Ectodermal cell (in vitro differentiated cells): ENCODE results near the gene PRKCH.

ENCODE experiments used
- H3K27ac ChIP-seq: 2 replicates; pipeline ENCODE4 v1.7.0; 2013; ENCODE audit warnings: mild to moderate bottlenecking, low read depth, low read length; ENCODE audit not compliant: insufficient read depth, poor library complexity, severe bottlenecking
- H3K27me3 ChIP-seq: 2 replicates; pipeline ENCODE4 v1.7.0; 2013; ENCODE audit warnings: mild to moderate bottlenecking, low read length; ENCODE audit not compliant: insufficient read depth, control insufficient read depth, poor library complexity, severe bottlenecking
- H3K36me3 ChIP-seq: one replicate; pipeline ENCODE4 v1.7.0; 2013; ENCODE audit warnings: low read length; ENCODE audit not compliant: control insufficient read depth, insufficient read depth
- H3K4me1 ChIP-seq: one replicate; pipeline ENCODE4 v1.7.0; 2013; ENCODE audit warnings: low read length; ENCODE audit not compliant: control insufficient read depth, insufficient read depth
- H3K4me3 ChIP-seq: 2 replicates; pipeline ENCODE4 v1.7.0; 2013; ENCODE audit warnings: low read depth, low read length, control low read depth; ENCODE audit not compliant: insufficient read depth
- H3K9me3 ChIP-seq: 2 replicates; pipeline ENCODE4 v1.7.0; 2013; ENCODE audit warnings: mild to moderate bottlenecking, low read length, moderate library complexity; ENCODE audit not compliant: control insufficient read depth
- WGBS, 2 experiments: methylation state at CpG; one replicate each; pipeline ENCODE4 v1.1.7; 2013; ENCODE audit warnings: missing lambda C conversion rate in 2 of 2; 5-methylcytosine and 5-hydroxymethylcytosine counted together

The PRKCH gene

GRCh38 chr14:61585598-61586543, 264.5 kb downstream of the PRKCH start:
- H3K36me3 ChIP-seq, result no peaks in the 10 kb centered on the region
- H3K4me3 ChIP-seq, result no peak overlapping the region
- no peaks in the 10 kb centered on the region for H3K27me3 ChIP-seq
- 88 to 91% methylated on average over 5 of the region's 5 CpGs for WGBS, 2 experiments
- H3K27ac ChIP-seq, result no peak overlapping the region
- no peaks in the 10 kb centered on the region for H3K9me3 ChIP-seq
- no peaks in the 10 kb centered on the region for H3K4me1 ChIP-seq

- Histone ChIP-seq H3K9me3 (no peaks in the 10 kb centered on the region), H3K4me3 (no peak overlapping the region), H3K4me1 (no peaks in the 10 kb centered on the region), H3K27me3 (no peaks in the 10 kb centered on the region), H3K36me3 (no peaks in the 10 kb centered on the region), H3K27ac (no peak overlapping the region)
- 89 to 93% methylated on average over 3 of the region's 4 CpGs for WGBS, 2 experiments
These were observed 265.2 kb downstream of the PRKCH start for GRCh38 chr14:61586544-61587055.

DNA sequence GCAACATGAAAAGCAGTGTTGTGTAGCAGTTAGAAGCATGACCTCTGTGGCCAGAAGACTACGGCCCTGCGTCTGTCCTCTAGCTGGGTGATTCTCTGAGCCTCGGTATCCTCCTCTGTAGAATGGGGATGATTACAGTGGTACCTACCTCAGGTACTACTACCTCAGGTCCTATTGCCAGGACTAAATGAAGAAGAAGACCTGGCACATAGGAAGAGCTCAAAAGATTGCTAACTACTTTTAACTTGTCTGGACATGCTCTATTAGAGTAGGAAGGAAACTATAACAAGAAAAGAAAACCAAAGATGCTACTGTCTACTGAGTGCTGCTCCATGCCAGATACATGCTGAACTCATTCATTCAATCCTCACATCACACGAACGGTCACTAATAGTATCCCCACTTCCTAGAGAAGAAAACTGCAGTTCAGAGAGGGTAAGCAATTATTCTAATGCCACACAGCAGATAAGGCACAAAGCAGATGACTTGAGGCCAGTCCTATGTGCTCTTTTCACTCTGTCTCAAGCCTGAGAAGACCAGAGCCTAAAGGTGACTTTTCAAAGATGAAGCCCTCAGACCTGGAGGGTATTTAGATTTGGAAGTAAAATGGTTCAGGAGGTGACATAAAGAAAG, 265.8 kb downstream of the PRKCH start:
- no peak overlapping the region for H3K4me3 ChIP-seq
- no peaks in the 10 kb centered on the region for H3K4me1 ChIP-seq
- H3K27me3 ChIP-seq, result no peaks in the 10 kb centered on the region
- no peaks in the 10 kb centered on the region for H3K36me3 ChIP-seq
- no peaks in the 10 kb centered on the region for H3K9me3 ChIP-seq
- H3K27ac ChIP-seq, result no peak overlapping the region
- WGBS, 2 experiments, result 95% methylated on average over 5 of the region's 5 CpGs

DNA sequence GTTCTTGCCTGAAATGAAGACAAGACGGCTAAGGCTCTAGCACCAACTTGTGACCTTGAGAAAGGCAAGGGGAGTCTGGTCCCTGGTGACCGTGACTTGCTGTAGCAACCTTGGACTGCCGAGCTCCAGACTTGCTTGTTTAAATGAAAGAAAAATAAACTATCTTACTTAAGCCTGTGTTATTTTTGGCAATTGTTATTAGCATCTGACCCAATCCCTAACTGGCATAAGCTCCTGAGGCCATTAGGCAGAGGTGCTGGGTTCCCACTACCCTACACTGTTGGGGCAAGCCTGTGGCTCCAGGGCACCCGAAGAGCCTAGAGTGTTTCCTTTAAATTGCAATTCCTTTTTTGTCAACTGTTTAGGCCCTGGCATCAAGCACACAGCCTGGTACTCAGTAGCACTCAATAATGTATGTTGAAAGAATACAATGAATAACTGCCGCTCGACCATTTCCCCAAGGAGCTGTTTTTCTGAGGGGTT, 267.1 kb downstream of the PRKCH start:
- Histone ChIP-seq H3K36me3 (no peaks in the 10 kb centered on the region), H3K27ac (no peak overlapping the region), H3K4me1 (no peaks in the 10 kb centered on the region), H3K27me3 (no peaks in the 10 kb centered on the region), H3K4me3 (no peak overlapping the region), H3K9me3 (no peaks in the 10 kb centered on the region)
- 90 to 96% methylated on average over 6 of the region's 6 CpGs for WGBS, 2 experiments

DNA sequence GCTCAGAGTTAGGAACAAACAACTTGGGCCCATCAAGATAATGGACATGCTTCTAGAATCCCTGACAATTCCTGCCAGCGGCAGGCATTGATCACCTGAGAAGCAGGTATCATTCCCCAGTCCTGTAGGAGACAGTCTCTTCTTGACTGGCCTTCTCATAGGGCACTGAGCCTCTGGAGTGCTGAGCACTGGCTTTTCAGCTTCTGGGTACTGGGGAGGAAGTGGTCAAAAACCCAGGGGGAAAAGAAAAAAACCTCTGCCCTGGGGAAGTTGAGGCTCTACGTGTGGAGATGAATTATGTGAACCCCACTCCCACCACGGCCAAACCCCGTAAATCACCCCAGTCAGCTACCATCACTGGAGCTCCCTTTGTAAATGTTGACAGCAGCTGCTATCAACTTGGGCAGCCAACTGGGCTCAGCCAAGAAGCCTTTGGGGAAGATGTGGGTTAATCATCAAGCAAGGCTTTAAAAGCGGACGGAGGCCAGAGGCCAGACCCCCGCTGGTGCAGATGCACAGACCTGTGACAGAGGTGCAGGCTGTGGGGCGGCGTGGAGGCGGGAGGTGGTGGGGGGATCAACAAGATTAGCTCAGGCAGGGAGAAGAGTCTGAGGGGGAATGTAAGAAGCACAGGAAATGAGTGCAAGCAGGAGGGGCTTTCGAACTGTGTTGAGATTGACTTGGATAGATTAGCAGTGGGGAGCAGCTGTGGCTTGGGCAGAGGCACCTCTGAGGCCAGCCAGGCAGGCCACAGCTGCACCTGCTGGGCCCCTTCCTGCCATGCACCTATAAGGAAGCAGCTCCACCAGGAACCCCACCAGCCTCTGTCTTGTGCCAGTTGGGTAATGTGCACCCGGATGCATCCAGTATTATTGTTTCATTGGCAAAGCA, 268.6 kb downstream of the PRKCH start:
- H3K36me3 ChIP-seq, result no peaks in the 10 kb centered on the region
- no peak overlapping the region for H3K4me3 ChIP-seq
- WGBS, 2 experiments, result 73 to 75% methylated on average over 12 of the region's 12 CpGs
- no peaks in the 10 kb centered on the region for H3K9me3 ChIP-seq
- no peaks in the 10 kb centered on the region for H3K4me1 ChIP-seq
- no peaks in the 10 kb centered on the region for H3K27me3 ChIP-seq
- H3K27ac ChIP-seq, result no peak overlapping the region

DNA sequence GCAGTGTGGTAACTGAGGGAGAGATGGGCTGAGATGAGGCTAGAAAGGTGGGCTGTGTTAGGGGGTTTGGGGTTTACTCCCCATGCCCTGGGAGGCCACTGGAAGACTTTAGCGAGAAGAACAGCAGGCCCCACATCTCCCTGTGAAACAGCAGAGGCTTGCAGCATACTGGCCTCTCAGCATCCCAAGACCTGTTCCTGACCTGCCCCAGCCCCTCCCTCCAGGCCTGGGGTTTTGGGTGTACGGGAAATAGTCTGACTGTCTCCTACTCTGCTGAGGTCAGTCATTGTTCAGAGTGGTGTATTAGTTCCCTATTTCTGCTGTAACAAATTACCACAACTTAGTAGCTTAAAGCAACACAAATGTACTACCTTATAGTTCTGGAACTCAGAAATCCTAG, 270.5 kb downstream of the PRKCH start:
- H3K27me3 ChIP-seq, result no peaks in the 10 kb centered on the region
- H3K4me1 ChIP-seq, result no peaks in the 10 kb centered on the region
- WGBS, 2 experiments, result 91 to 100% methylated on average over 2 of the region's 2 CpGs
- H3K9me3 ChIP-seq, result no peaks in the 10 kb centered on the region
- H3K36me3 ChIP-seq, result no peaks in the 10 kb centered on the region
- H3K27ac ChIP-seq, result no peak overlapping the region
- H3K4me3 ChIP-seq, result no peak overlapping the region

DNA sequence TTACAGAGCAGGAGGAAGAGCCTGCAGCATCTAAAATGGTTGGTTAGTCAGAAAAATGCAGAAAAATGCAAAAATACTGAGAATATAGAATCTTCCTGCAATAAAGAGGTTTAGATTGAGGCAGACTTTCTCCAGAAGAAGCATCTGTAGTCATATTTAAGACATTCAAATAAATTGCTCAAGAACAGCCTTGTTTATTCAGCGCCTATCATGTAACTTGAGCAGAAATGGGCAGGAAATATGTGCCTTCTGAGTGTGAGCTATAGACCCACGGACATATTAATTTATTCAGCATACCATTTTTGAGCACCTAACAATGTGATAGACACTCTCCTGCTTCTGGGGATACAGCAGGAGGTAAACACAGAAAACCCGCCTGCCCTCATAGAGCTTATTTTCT, 272.0 kb downstream of the PRKCH start:
- H3K27me3 ChIP-seq, result no peaks in the 10 kb centered on the region
- no peak overlapping the region for H3K4me3 ChIP-seq
- no peaks in the 10 kb centered on the region for H3K36me3 ChIP-seq
- no peaks in the 10 kb centered on the region for H3K9me3 ChIP-seq
- no peaks in the 10 kb centered on the region for H3K4me1 ChIP-seq
- 87 to 89% methylated on average over 3 of the region's 3 CpGs for WGBS, 2 experiments
- no peak overlapping the region for H3K27ac ChIP-seq

GRCh38 chr14:61596990-61597389, 275.6 kb downstream of the PRKCH start:
- WGBS, 2 experiments, result 78 to 79% methylated on average over 3 to 4 of the region's 5 CpGs
- Histone ChIP-seq H3K27me3 (no peaks in the 10 kb centered on the region), H3K27ac (no peak overlapping the region)

GRCh38 chr14:61598980-61599379, 277.6 kb downstream of the PRKCH start:
- H3K9me3 ChIP-seq, result no peaks in the 10 kb centered on the region
- H3K36me3 ChIP-seq, result no peaks in the 10 kb centered on the region
- H3K27ac ChIP-seq, result no peak overlapping the region
- peaks cover 10% of the 10 kb centered on the region for H3K4me1 ChIP-seq
- 64 to 88% methylated on average over 1 of the region's 1 CpG for WGBS, 2 experiments
- no peak overlapping the region for H3K4me3 ChIP-seq
- H3K27me3 ChIP-seq, result no peaks in the 10 kb centered on the region

More at GRCh38 chr14:61596990-61597389, 275.6 kb downstream of the PRKCH start:
- no peak overlapping the region for H3K4me3 ChIP-seq
- H3K9me3 ChIP-seq, result no peaks in the 10 kb centered on the region
- H3K4me1 ChIP-seq, result no peaks in the 10 kb centered on the region
- no peaks in the 10 kb centered on the region for H3K36me3 ChIP-seq
